HepG2 (cell line): ENCODE measurements around the gene SLC22A31. TPM values are rescaled to one million over a fixed set of nuclear protein-coding genes. Genes with fewer than 3 reads are reported as not detected.

Source experiments
- ATF5 ChIP-seq: sonication (generic); formaldehyde crosslinking; IDR thresholded peaks from 2 replicates; pipeline ENCODE4 v1.4.0; 2020; ENCODE audit warnings: mild to moderate bottlenecking, low read depth, missing genetic modification reagents
- ATF7-NPFF ChIP-seq: sonication (generic); formaldehyde crosslinking; IDR thresholded peaks from 2 replicates; pipeline ENCODE4 v1.8.1; 2023; ENCODE audit warnings: mild to moderate bottlenecking, low read depth, missing genetic modification reagents, moderate library complexity
- BRD4 ChIP-seq: sonication (generic); formaldehyde crosslinking; IDR thresholded peaks from 2 replicates; pipeline ENCODE4 v1.4.0; 2020; ENCODE audit warnings: missing genetic modification reagents
- CCDC6 ChIP-seq: sonication (generic); formaldehyde crosslinking; IDR thresholded peaks from 2 replicates; pipeline ENCODE4 v1.8.1; 2022; ENCODE audit warnings: mild to moderate bottlenecking, missing genetic modification reagents, moderate library complexity
- EED ChIP-seq: sonication (generic); formaldehyde crosslinking; IDR thresholded peaks from 2 replicates; pipeline ENCODE4 v1.5.0; 2020; ENCODE audit warnings: mild to moderate bottlenecking, missing genetic modification reagents
- GATAD2A ChIP-seq: IDR thresholded peaks from 2 replicates; pipeline ENCODE4 v1.6.1; 2016
- HMGXB3 ChIP-seq: sonication (generic); formaldehyde crosslinking; IDR thresholded peaks from 2 replicates; pipeline ENCODE4 v1.4.0; 2020; ENCODE audit warnings: missing genetic modification reagents, borderline replicate concordance
- LCORL ChIP-seq, 2 experiments: fragments of 450-650 bp in 1 of 2; sonication (generic) in 1 of 2; formaldehyde crosslinking in 1 of 2; IDR thresholded peaks; 2 replicates each; pipeline versions ENCODE4 v1.5.0 to v1.6.1; 2017 to 2020; ENCODE audit warnings: antibody characterized with exemption in 1 of 2, missing genetic modification reagents in 1 of 2
- PBX3 ChIP-seq: sonication (generic); formaldehyde crosslinking; IDR thresholded peaks from 2 replicates; pipeline ENCODE4 v1.8.1; 2023; ENCODE audit warnings: missing genetic modification reagents, inconsistent platforms, borderline replicate concordance
- PRDM4 ChIP-seq: sonication (generic); formaldehyde crosslinking; IDR thresholded peaks from 2 replicates; pipeline ENCODE4 v1.9.0; 2021; ENCODE audit warnings: missing genetic modification reagents, borderline replicate concordance
- RBM39 ChIP-seq: fragments of 200-400 bp; formaldehyde crosslinking; IDR thresholded peaks from one replicate; pipeline ENCODE4 v1.6.1; 2018; ENCODE audit warnings: antibody characterized with exemption, mild to moderate bottlenecking, low read depth, low read length; ENCODE audit not compliant: poor library complexity, severe bottlenecking
- SMYD3 ChIP-seq: sonication (generic); formaldehyde crosslinking; IDR thresholded peaks from 2 replicates; pipeline ENCODE4 v1.8.1; 2023; ENCODE audit warnings: mild to moderate bottlenecking, missing genetic modification reagents
- ZFX ChIP-seq: sonication (generic); formaldehyde crosslinking; IDR thresholded peaks from 2 replicates; pipeline ENCODE4 v1.4.0; 2020; ENCODE audit warnings: mild to moderate bottlenecking, low read depth, missing genetic modification reagents, moderate library complexity
- ZNF276 ChIP-seq: sonication (generic); formaldehyde crosslinking; IDR thresholded peaks from 2 replicates; pipeline ENCODE4 v1.4.0; 2020; ENCODE audit warnings: mild to moderate bottlenecking, low read depth, missing genetic modification reagents
- ZNF644 ChIP-seq: IDR thresholded peaks from 2 replicates; pipeline ENCODE4 v1.6.1; 2016; ENCODE audit warnings: low read depth
- ZNF749 ChIP-seq: sonication (generic); formaldehyde crosslinking; IDR thresholded peaks from 2 replicates; pipeline ENCODE4 v1.8.0; 2022; ENCODE audit warnings: mild to moderate bottlenecking, missing genetic modification reagents, moderate library complexity, borderline replicate concordance
- ZNF768 ChIP-seq: sonication (generic); formaldehyde crosslinking; IDR thresholded peaks from 2 replicates; pipeline ENCODE4 v1.4.0; 2020; ENCODE audit warnings: missing genetic modification reagents
- polyA plus RNA-seq, 8 experiments: library from polyadenylated mRNA; depleted of rRNA in 3 of 8; stranded (reverse) in 7 of 8; unstranded in 1 of 8; fragments of >200 nt; fragmentation: Illumina TruSeq in 4 of 8; extraction: Trizol in 4 of 8; gene quantifications; 2 replicates each; pipeline versions ENCODE4 v1.2.1 to v1.2.3, GENCODE V29; 2011 to 2016; ENCODE audit warnings: low read depth in 4 of 8, missing spikeins in 1 of 8, mixed read lengths in 1 of 8; ENCODE audit not compliant: insufficient read depth in 1 of 8
- total RNA-seq, 5 experiments: library from RNA; depleted of rRNA; stranded (reverse); fragments of >200 nt; fragmentation: Illumina TruSeq; extraction: Trizol; gene quantifications; 2 replicates each; pipeline ENCODE4 v1.2.3, GENCODE V29; 2016; ENCODE audit warnings: low read depth in 1 of 5

SLC22A31 gene
- total and polyA plus RNA-seq, 2 of the 13 experiments (the other 11 are each of a cell fraction or from before 2014, with no cell fraction given), result 67.3 to 83.3 TPM

GRCh38 chr16:89197633-89198416 lies 2.5 kb downstream of the SLC22A31 start (continued):
- TF ChIP-seq ZNF749 (CRISPR knock-in tag), result peak; percentile 69; the same call in 1 of the 2 replicates
- no peak for TF ChIP-seq PBX3
- TF ChIP-seq EED (CRISPR knock-in tag), result no peak
- TF ChIP-seq ATF7-NPFF, result peak; percentile 69; the same call in 1 of the 2 replicates
- peak; percentile 93 for TF ChIP-seq GATAD2A (CRISPR knock-in tag)
- no peak for TF ChIP-seq SMYD3
- TF ChIP-seq CCDC6 (CRISPR knock-in tag), result peak; percentile 67; the same call in 1 of the 2 replicates
- TF ChIP-seq PRDM4 (CRISPR knock-in tag), result no peak
- TF ChIP-seq BRD4 (CRISPR knock-in tag), result peak; percentile 68; the same call in 1 of the 2 replicates
- peak; percentile 96 for TF ChIP-seq ZFX (CRISPR knock-in tag)
- TF ChIP-seq ATF5 (CRISPR knock-in tag), result no peak
- peak; percentile 71; the same call in 1 of the 2 replicates for TF ChIP-seq ZNF276 (CRISPR knock-in tag)
- peak; percentile 69 for TF ChIP-seq ZNF644 (CRISPR knock-in tag)
- TF ChIP-seq RBM39, result peak; percentile 72
- peak; percentile 79; the same call in 1 of the 2 replicates for TF ChIP-seq ZNF768 (CRISPR knock-in tag)
- peak; percentile 87 for TF ChIP-seq LCORL (IDR thresholded peaks at IDR 0.05)
- peak; percentile 99 for TF ChIP-seq LCORL (CRISPR knock-in tag; IDR thresholded peaks at IDR 0.05)
- peak; percentile 77; the same call in 1 of the 2 replicates for TF ChIP-seq HMGXB3 (CRISPR knock-in tag)
